GM19023 (cell line): ENCODE measurements around the gene MAN2B1.
"Not testable (repeated sequence)": the region's sequence is repeated elsewhere in the genome, so short reads cannot be mapped to it uniquely, and the experiment has no call there.

Source experiments
- ATAC-seq: cut with Tn5 transposase; IDR thresholded peaks from one replicate; pipeline ENCODE4 v1.9.1; 2021; ENCODE audit warnings: mild to moderate bottlenecking, moderate library complexity; ENCODE audit not compliant: unreplicated experiment

MAN2B1 gene

GRCh38 chr19:12664406-12665280 lies 1.9 kb downstream of the MAN2B1 start:
- no peak for ATAC-seq

GRCh38 chr19:12660980-12661379 lies 5.6 kb downstream of the MAN2B1 start:
- ATAC-seq: no peak

GRCh38 chr19:12657966-12658365 lies 8.6 kb downstream of the MAN2B1 start:
- ATAC-seq: no peak

GRCh38 chr19:12656899-12657571 lies 9.5 kb downstream of the MAN2B1 start:
- no peak for ATAC-seq

- ATAC-seq: no peak
These were observed 11.0 kb downstream of the MAN2B1 start for GRCh38 chr19:12655546-12655945.

- no peak for ATAC-seq
These were observed 14.3 kb downstream of the MAN2B1 start for GRCh38 chr19:12652219-12652618.

- ATAC-seq: no peak
These were observed 16.6 kb downstream of the MAN2B1 start for GRCh38 chr19:12649941-12650340.

GRCh38 chr19:12648088-12648487 lies 18.5 kb downstream of the MAN2B1 start:
- ATAC-seq: no peak

GRCh38 chr19:12647490-12648071 lies 19.0 kb downstream of the MAN2B1 start:
- no peak for ATAC-seq

GRCh38 chr19:12647047-12647446 lies 19.5 kb downstream of the MAN2B1 start:
- ATAC-seq: no peak

- ATAC-seq: no peak
These were observed 20.0 kb downstream of the MAN2B1 start for GRCh38 chr19:12646551-12646950.

GRCh38 chr19:12643716-12644115 lies 22.8 kb downstream of the MAN2B1 start:
- not testable (repeated sequence) for ATAC-seq

GRCh38 chr19:12642506-12642905 lies 24.0 kb downstream of the MAN2B1 start:
- no peak for ATAC-seq

GRCh38 chr19:12641456-12641855 lies 25.1 kb downstream of the MAN2B1 start:
- no peak for ATAC-seq

GRCh38 chr19:12639901-12640613 lies 26.5 kb downstream of the MAN2B1 start:
- ATAC-seq: no peak

- no peak for ATAC-seq
These were observed 27.8 kb downstream of the MAN2B1 start for GRCh38 chr19:12638611-12639182.

- ATAC-seq: no peak
These were observed 29.9 kb downstream of the MAN2B1 start for GRCh38 chr19:12636631-12637030.

GRCh38 chr19:12629215-12629614 lies 37.3 kb downstream of the MAN2B1 start:
- ATAC-seq: no peak

GRCh38 chr19:12628040-12629022 lies 38.2 kb downstream of the MAN2B1 start:
- ATAC-seq: no peak

- ATAC-seq: no peak
These were observed 39.6 kb downstream of the MAN2B1 start for GRCh38 chr19:12626958-12627357.
